Measurements from ENCODE around the gene WRNIP1.

The WRNIP1 gene

DNA sequence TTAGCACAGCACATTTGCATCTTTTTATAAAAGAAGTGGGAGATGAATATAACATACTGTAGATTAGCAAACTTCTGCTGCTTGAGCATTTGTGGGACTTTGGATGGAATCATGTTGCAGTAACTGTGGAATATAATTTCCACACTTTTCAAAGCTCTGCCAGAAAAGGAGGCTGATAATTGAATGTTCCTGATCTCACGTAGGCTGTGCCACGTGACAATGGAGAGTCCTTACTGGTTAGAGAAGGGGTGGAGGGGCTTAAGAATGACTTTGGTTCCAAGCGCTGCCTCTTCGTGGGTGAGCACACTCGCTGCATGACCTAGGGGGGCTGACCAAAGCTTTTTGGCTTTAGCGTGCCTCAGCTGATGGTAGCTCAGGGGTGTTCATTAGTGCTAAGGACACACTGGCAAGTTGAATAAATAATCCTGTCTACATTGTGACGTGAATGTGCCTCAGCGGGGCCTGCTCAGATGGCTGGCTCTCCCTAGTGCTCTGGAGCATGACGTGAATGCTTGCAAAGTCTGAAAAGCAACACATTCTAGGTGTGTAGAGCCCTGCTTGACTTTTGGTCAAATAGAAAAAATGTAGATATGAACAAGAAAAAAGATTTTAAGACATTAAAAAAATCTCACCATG is 15.0 kb downstream of the WRNIP1 start:
- Histone ChIP-seq H3K36me3 (ENCODE audit: low read length) (peaks cover 34% of the 10 kb centered on the region), H3K27me3 (ENCODE audit: low read length) (no peaks in the 10 kb centered on the region), H3K9ac (ENCODE audit: low read length) (no peak overlapping the region), H3K79me2 (ENCODE audit: insufficient read depth, low read length) (peaks cover 90% of the 10 kb centered on the region), H3K9me2 (replicated peaks; ENCODE audit: insufficient read depth, low read length) (no peaks in the 10 kb centered on the region), H3K4me2 (ENCODE audit: low read depth, low read length, poor library complexity, severe bottlenecking) (no peak overlapping the region), H3F3A (ENCODE audit: insufficient read depth) (no peaks in the 10 kb centered on the region; the same call in 1 of the 2 replicates), H3K4me3 (ENCODE audit: insufficient read depth, low read length, poor library complexity, severe bottlenecking) (no peak overlapping the region), H3K27ac (ENCODE audit: low read depth, low read length) (no peak overlapping the region), H4K20me1 (ENCODE audit: low read depth, low read length) (peaks cover 17% of the 10 kb centered on the region; the same call in 1 of the 2 replicates), H3K9me3 (ENCODE audit: insufficient read depth, low read length) (no peaks in the 10 kb centered on the region), H2AFZ (ENCODE audit: low read depth, low read length, severe bottlenecking) (no peak overlapping the region)
- no peak for TF ChIP-seq EZH2phosphoT487 (conservative IDR thresholded peaks at IDR 0.05; ENCODE audit: low read length)
- TF ChIP-seq, protein P1, sequence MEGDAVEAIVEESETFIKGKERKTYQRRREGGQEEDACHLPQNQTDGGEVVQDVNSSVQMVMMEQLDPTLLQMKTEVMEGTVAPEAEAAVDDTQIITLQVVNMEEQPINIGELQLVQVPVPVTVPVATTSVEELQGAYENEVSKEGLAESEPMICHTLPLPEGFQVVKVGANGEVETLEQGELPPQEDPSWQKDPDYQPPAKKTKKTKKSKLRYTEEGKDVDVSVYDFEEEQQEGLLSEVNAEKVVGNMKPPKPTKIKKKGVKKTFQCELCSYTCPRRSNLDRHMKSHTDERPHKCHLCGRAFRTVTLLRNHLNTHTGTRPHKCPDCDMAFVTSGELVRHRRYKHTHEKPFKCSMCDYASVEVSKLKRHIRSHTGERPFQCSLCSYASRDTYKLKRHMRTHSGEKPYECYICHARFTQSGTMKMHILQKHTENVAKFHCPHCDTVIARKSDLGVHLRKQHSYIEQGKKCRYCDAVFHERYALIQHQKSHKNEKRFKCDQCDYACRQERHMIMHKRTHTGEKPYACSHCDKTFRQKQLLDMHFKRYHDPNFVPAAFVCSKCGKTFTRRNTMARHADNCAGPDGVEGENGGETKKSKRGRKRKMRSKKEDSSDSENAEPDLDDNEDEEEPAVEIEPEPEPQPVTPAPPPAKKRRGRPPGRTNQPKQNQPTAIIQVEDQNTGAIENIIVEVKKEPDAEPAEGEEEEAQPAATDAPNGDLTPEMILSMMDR (IDR thresholded peaks at IDR 0.05; ENCODE audit: insufficient read depth, low read length, poor library complexity, severe bottlenecking), result no peak

DNA sequence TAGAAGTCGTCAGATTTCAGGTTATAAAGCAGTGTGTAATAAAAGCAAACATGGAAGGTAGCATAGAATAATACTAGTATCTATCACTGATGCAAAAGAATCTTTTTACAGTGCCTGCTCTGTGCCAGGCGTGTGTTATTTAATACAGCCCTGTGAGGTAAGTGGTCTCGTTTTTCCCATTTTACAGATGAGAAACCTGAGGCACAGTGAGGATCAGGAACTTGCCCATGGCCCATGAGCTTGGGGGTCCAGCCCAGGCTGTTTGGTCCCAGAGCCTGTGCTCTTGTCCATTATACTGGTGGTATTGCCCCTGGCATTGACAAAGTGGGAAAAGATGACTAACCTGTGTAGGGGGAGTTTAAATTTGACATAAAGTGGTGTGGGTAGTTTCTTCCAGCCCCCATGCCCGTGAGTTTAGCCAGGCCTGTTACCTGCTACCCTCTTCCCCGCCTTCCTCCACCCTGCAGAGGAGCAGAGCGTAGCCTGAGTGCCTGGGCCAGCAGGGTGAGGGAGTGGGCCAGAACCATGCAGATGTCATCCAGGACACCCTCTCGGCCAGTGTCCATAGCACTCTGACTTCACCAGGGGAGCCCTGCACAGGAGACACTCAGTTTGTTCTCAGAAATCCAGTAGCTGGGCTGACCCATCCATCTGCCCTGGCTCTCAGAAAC is 16.6 kb downstream of the WRNIP1 start:
- H3F3A ChIP-seq (ENCODE audit: insufficient read depth), result no peaks in the 10 kb centered on the region; the same call in 1 of the 2 replicates
- H3K9me2 ChIP-seq (replicated peaks; ENCODE audit: insufficient read depth, low read length), result no peaks in the 10 kb centered on the region
- no peak overlapping the region for H3K9ac ChIP-seq (ENCODE audit: low read length)
- H3K9me3 ChIP-seq (ENCODE audit: insufficient read depth, low read length), result no peaks in the 10 kb centered on the region
- no peak overlapping the region for H3K4me2 ChIP-seq (ENCODE audit: low read depth, low read length, poor library complexity, severe bottlenecking)
- TF ChIP-seq, protein P1 (IDR thresholded peaks at IDR 0.05; ENCODE audit: insufficient read depth, low read length, poor library complexity, severe bottlenecking), result no peak
- no peak for TF ChIP-seq EZH2phosphoT487 (conservative IDR thresholded peaks at IDR 0.05; ENCODE audit: low read length)
- no peaks in the 10 kb centered on the region for H3K27me3 ChIP-seq (ENCODE audit: low read length)
- no peak overlapping the region for H2AFZ ChIP-seq (ENCODE audit: low read depth, low read length, severe bottlenecking)
- H3K27ac ChIP-seq (ENCODE audit: low read depth, low read length), result no peak overlapping the region
- no peak overlapping the region for H3K4me3 ChIP-seq (ENCODE audit: insufficient read depth, low read length, poor library complexity, severe bottlenecking)
- H3K36me3 ChIP-seq (ENCODE audit: low read length), result peaks cover 29% of the 10 kb centered on the region
- H4K20me1 ChIP-seq (ENCODE audit: low read depth, low read length), result peaks cover 8% of the 10 kb centered on the region; the same call in 1 of the 2 replicates
- H3K79me2 ChIP-seq (ENCODE audit: insufficient read depth, low read length), result peaks cover 82% of the 10 kb centered on the region

DNA sequence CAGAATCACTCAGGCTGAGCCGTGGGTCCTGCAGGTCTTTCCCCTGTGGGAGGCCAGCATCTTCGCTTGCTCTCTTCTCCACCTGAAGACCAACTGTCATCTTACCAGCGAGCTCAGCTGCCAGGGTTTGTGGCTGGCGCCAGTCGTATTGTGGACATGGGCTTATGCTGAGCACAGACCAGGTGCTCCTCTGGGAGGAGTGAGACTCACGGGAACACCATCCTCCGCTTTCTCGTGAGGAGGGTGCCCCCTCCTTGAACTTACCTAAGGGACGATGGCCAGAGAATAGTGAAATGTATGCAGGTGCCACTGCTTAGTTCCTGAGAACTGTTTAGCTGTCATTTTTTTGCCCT is 17.1 kb downstream of the WRNIP1 start:
- no peaks in the 10 kb centered on the region for H3K27me3 ChIP-seq (ENCODE audit: low read length)
- H3K79me2 ChIP-seq (ENCODE audit: insufficient read depth, low read length), result peaks cover 79% of the 10 kb centered on the region
- H2AFZ ChIP-seq (ENCODE audit: low read depth, low read length, severe bottlenecking), result no peak overlapping the region
- H3F3A ChIP-seq (ENCODE audit: insufficient read depth), result no peaks in the 10 kb centered on the region; the same call in 1 of the 2 replicates
- H3K4me2 ChIP-seq (ENCODE audit: low read depth, low read length, poor library complexity, severe bottlenecking), result no peak overlapping the region
- H4K20me1 ChIP-seq (ENCODE audit: low read depth, low read length), result peaks cover 5% of the 10 kb centered on the region; the same call in 1 of the 2 replicates
- no peak overlapping the region for H3K4me3 ChIP-seq (ENCODE audit: insufficient read depth, low read length, poor library complexity, severe bottlenecking)
- no peaks in the 10 kb centered on the region for H3K9me3 ChIP-seq (ENCODE audit: insufficient read depth, low read length)
- H3K9ac ChIP-seq (ENCODE audit: low read length), result no peak overlapping the region
- peaks cover 26% of the 10 kb centered on the region for H3K36me3 ChIP-seq (ENCODE audit: low read length)
- no peak for TF ChIP-seq EZH2phosphoT487 (conservative IDR thresholded peaks at IDR 0.05; ENCODE audit: low read length)
- TF ChIP-seq, protein P1 (IDR thresholded peaks at IDR 0.05; ENCODE audit: insufficient read depth, low read length, poor library complexity, severe bottlenecking), result no peak
- no peak overlapping the region for H3K27ac ChIP-seq (ENCODE audit: low read depth, low read length)
- no peaks in the 10 kb centered on the region for H3K9me2 ChIP-seq (replicated peaks; ENCODE audit: insufficient read depth, low read length)
